Measurements from ENCODE around the gene TCP11L2. TPM values are rescaled to one million over a fixed set of nuclear protein-coding genes. Genes with fewer than 3 reads are reported as not detected.

TCP11L2 gene
- total RNA-seq, 1 experiment from 2014 or later, result 6.1 TPM

DNA sequence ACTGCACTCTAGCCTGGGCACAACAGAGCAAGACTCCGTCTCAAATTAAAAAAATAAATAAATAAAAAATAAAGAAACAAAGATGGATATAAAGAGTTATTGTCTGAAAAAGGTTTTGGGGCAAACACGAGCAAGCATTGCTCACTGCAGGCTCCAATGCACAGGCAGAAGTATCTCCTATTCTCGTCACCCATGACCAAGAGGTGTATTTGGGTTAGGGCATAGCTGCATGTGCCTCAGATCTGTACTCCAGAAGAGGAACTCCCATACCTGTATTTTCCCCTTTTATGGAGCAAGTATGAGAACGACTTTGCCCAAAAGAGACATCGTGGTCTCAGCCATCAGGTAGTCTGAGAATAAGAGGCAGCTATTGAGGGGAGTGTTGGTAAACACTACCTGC lies 10.2 kb upstream of the TCP11L2 start:
- Histone ChIP-seq H3K27me3 (ENCODE audit: insufficient read depth, low read length) (no peaks in the 10 kb centered on the region), H3K4ac (ENCODE audit: low read depth, low read length) (no peak overlapping the region), H3K79me1 (ENCODE audit: insufficient read depth, low read depth, low read length, poor library complexity, severe bottlenecking) (no peaks in the 10 kb centered on the region), H2BK15ac (ENCODE audit: low read depth, low read length) (no peak overlapping the region), H3K14ac (ENCODE audit: insufficient read depth, low read length) (no peak overlapping the region), H3K18ac (ENCODE audit: insufficient read length, low read depth, low read length) (no peak overlapping the region), H3K4me1 (ENCODE audit: insufficient read depth, low read length) (no peaks in the 10 kb centered on the region), H3K9me3 (ENCODE audit: control insufficient read depth, low read depth, low read length) (no peaks in the 10 kb centered on the region), H3K4me2 (ENCODE audit: insufficient read depth, insufficient read length, low read length) (no peak overlapping the region), H2BK5ac (ENCODE audit: insufficient read length, low read length) (no peak overlapping the region), H3K56ac (ENCODE audit: insufficient read length, low read depth, low read length) (no peak overlapping the region), H2BK120ac (ENCODE audit: low read depth, low read length, poor library complexity, severe bottlenecking) (no peak overlapping the region), H3K9ac (ENCODE audit: extremely low read depth, insufficient read length, low read length) (no peak overlapping the region), H3T11ph (ENCODE audit: low read length) (no peak overlapping the region), H2BK12ac (ENCODE audit: insufficient read length, low read depth, low read length) (no peak overlapping the region), H4K5ac (ENCODE audit: insufficient read length, low read depth, low read length) (no peak overlapping the region), H4K91ac (ENCODE audit: insufficient read length, low read depth, low read length) (no peak overlapping the region), H3K79me2 (ENCODE audit: insufficient read depth, low read length) (no peaks in the 10 kb centered on the region), H3K23ac (ENCODE audit: insufficient read length, low read depth, low read length) (no peak overlapping the region), H4K8ac (replicated peaks; ENCODE audit: insufficient read length, low read depth, low read length) (no peak overlapping the region), H3K27ac (ENCODE audit: insufficient read length, low read depth, low read length) (no peak overlapping the region), H2AFZ (ENCODE audit: low read length) (no peak overlapping the region), H2AK5ac (ENCODE audit: insufficient read length, low read length) (no peak overlapping the region), H2BK20ac (ENCODE audit: low read depth, low read length, poor library complexity, severe bottlenecking) (no peak overlapping the region), H3K23me2 (ENCODE audit: insufficient read length, low read depth, low read length, poor library complexity, severe bottlenecking) (no peaks in the 10 kb centered on the region), H4K20me1 (ENCODE audit: control insufficient read depth, insufficient read depth, insufficient read length) (no peaks in the 10 kb centered on the region)
- Mint-ChIP-seq H3K9me3 (no peaks in the 10 kb centered on the region; a peak in 1 of 5 replicates), H3K27me3 (ENCODE audit: low read depth) (no peaks in the 10 kb centered on the region; the same call in 1 of the 2 replicates), H3K4me3 (no peak overlapping the region), H3K36me3 (ENCODE audit: insufficient read depth in 1 of 3, low read depth in 3 of 3) (no peaks in the 10 kb centered on the region), H3K27ac (no peak overlapping the region), H3K4me1 (peaks cover 1 to 2% of the 10 kb centered on the region in 2 experiments; a peak in 3 of 4 replicates)
- WGBS (ENCODE audit: extremely low coverage, insufficient read length, low lambda C conversion rate), result no CpG with 5 or more reads among the region's 5 CpGs
- TF ChIP-seq, protein P1, sequence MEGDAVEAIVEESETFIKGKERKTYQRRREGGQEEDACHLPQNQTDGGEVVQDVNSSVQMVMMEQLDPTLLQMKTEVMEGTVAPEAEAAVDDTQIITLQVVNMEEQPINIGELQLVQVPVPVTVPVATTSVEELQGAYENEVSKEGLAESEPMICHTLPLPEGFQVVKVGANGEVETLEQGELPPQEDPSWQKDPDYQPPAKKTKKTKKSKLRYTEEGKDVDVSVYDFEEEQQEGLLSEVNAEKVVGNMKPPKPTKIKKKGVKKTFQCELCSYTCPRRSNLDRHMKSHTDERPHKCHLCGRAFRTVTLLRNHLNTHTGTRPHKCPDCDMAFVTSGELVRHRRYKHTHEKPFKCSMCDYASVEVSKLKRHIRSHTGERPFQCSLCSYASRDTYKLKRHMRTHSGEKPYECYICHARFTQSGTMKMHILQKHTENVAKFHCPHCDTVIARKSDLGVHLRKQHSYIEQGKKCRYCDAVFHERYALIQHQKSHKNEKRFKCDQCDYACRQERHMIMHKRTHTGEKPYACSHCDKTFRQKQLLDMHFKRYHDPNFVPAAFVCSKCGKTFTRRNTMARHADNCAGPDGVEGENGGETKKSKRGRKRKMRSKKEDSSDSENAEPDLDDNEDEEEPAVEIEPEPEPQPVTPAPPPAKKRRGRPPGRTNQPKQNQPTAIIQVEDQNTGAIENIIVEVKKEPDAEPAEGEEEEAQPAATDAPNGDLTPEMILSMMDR (conservative IDR thresholded peaks at IDR 0.05), result no peak
- no peak for DNase-seq
